Stomach (tissue), 4 donors: Measurements from ENCODE around the gene FSTL3.

ENCODE experiments used
- EP300 ChIP-seq: sonication (generic); formaldehyde crosslinking; IDR thresholded peaks from one replicate; pipeline ENCODE4 v1.6.1; 2017; ENCODE audit warnings: antibody characterized with exemption
- POLR2A ChIP-seq, 4 donors: fragments of 450-650 bp; IDR thresholded peaks; one replicate each; pipeline ENCODE4 v1.6.1; 2016; ENCODE audit warnings: antibody characterized with exemption in 4 of 4, control low read depth in 2 of 4, mild to moderate bottlenecking in 1 of 4, moderate library complexity in 1 of 4
- POLR2AphosphoS5 ChIP-seq, 3 donors: sonication (generic); formaldehyde crosslinking; IDR thresholded peaks; one replicate each; pipeline ENCODE4 v1.6.1; 2016; ENCODE audit warnings: antibody characterized with exemption in 3 of 3
- TF ChIP-seq, protein P1 (sequence below), 7 experiments: fragments of 450-650 bp in 4 of 7; fragments of 200-600 bp in 3 of 7; sonication (generic) in 3 of 7; IDR thresholded peaks; one replicate each; pipeline ENCODE4 v1.5.1; 2016 to 2019; ENCODE audit warnings: antibody characterized with exemption in 7 of 7, control low read depth in 2 of 7, mild to moderate bottlenecking in 1 of 7

DNA sequence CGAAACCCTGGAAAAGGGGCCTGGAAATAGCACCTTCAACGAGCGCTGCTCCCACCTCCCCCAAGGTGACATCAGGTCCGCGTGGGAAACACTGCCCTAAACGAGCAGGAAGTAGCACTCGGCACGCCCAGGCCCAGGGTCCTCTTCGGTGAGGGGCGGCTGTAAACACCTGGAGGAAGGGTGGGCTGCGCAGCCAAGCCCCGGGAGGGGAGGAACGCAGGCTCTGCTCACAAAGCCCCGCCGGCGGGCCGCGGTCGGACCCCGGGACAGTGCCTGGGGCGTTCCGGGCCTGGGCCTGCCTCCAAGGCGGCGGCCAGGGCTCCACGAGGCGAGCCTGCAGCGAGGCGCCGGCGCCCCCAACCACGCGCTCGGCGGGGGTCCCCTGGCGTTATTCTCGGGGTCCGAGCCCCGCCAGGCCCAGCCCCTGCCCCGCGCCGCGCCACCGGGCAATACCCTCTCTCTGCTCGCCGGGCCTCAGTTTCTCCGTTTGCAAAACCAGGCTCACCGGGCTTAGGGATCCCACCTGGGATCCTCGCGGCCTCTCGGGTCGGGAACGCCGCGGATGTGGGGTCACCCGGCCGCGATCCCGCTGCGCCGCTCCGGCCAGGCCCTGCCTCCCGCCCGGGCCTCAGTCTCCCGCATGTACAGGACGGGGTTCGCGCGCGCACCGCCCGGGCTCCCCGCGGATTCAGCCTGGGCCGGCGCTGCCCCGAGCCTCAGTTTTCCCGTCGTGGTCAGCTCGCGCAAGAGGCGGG, 13.8 kb upstream of the FSTL3 start:
- TF ChIP-seq POLR2A (IDR thresholded peaks at IDR 0.05) = no peak
- TF ChIP-seq, protein P1, sequence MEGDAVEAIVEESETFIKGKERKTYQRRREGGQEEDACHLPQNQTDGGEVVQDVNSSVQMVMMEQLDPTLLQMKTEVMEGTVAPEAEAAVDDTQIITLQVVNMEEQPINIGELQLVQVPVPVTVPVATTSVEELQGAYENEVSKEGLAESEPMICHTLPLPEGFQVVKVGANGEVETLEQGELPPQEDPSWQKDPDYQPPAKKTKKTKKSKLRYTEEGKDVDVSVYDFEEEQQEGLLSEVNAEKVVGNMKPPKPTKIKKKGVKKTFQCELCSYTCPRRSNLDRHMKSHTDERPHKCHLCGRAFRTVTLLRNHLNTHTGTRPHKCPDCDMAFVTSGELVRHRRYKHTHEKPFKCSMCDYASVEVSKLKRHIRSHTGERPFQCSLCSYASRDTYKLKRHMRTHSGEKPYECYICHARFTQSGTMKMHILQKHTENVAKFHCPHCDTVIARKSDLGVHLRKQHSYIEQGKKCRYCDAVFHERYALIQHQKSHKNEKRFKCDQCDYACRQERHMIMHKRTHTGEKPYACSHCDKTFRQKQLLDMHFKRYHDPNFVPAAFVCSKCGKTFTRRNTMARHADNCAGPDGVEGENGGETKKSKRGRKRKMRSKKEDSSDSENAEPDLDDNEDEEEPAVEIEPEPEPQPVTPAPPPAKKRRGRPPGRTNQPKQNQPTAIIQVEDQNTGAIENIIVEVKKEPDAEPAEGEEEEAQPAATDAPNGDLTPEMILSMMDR (IDR thresholded peaks at IDR 0.05) = no peak
- TF ChIP-seq POLR2AphosphoS5 (IDR thresholded peaks at IDR 0.05) = peak in 1 of 3 donors; percentile 34
- no peak for TF ChIP-seq EP300
